H1 (cell line): ENCODE measurements around the gene LRRC8D.

Source experiments
- CEBPB ChIP-seq: IDR thresholded peaks from 2 replicates; pipeline ENCODE4 v1.6.1; 2012; ENCODE audit warnings: low read depth, low read length
- CTCF ChIP-seq, 3 experiments: IDR thresholded peaks; 1 replicate in 2 of 3; 2 replicates in 1 of 3; pipeline versions ENCODE4 v1.5.1 to v1.6.1; 2011; ENCODE audit warnings: low read length in 3 of 3, mild to moderate bottlenecking in 3 of 3, inconsistent platforms in 2 of 3, low read depth in 1 of 3, moderate library complexity in 1 of 3; ENCODE audit not compliant: insufficient read depth in 1 of 3; ENCODE audit errors: control extremely low read depth in 1 of 3
- KDM1A ChIP-seq: fragments of 200-600, 300-600 bp; sonication (generic); IDR thresholded peaks from 2 replicates; pipeline ENCODE4 v1.7.1; 2016; ENCODE audit warnings: mild to moderate bottlenecking, low read length, borderline replicate concordance
- POLR2AphosphoS5 ChIP-seq: IDR thresholded peaks from 2 replicates; pipeline ENCODE4 v1.6.1; 2011; ENCODE audit warnings: low read depth, low read length
- POU5F1 ChIP-seq: IDR thresholded peaks from 2 replicates; pipeline ENCODE4 v1.6.1; 2011; ENCODE audit warnings: low read depth, mild to moderate bottlenecking, low read length, moderate library complexity

- no peak for TF ChIP-seq POU5F1
- TF ChIP-seq CTCF (IDR thresholded peaks at IDR 0.05; ENCODE audit: control extremely low read depth in 1 of 3, insufficient read depth in 1 of 3, low read depth in 1 of 3, low read length in 3 of 3) = no peak
- no peak for TF ChIP-seq CEBPB
- no peak for TF ChIP-seq POLR2AphosphoS5
- no peak for TF ChIP-seq KDM1A
Measured at GRCh38 chr1:89901957-89902669, 81.3 kb downstream of the LRRC8D start.
